ENCODE data around the gene GAP43.

GAP43 gene

DNA sequence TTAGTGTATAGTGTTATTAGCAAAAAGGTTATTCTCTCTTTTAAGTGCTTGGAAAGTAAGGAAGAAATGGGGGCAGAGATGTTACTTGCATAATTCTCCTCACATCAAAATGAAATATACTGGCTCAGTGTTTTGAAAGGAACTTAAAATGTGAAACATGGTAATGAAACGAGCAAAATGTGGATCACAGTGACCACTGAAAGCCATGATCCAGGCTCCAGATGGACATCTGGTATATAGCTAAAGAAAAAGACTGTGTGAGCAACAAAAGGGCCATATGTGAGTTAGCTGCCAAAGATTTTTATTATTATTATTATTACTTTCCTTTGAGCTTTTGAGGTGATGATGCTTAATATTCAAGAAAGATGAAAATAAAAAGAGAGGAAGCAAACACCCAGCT, 89.6 kb downstream of the GAP43 start:
- no peak overlapping the region for H3K9ac ChIP-seq (ENCODE audit: low read length)
- no peaks in the 10 kb centered on the region for H3K27me3 ChIP-seq (ENCODE audit: low read depth, low read length)
- H3K9me3 ChIP-seq (ENCODE audit: insufficient read depth, low read length), result no peaks in the 10 kb centered on the region
- H3K4me3 ChIP-seq (ENCODE audit: low read length), result no peak overlapping the region
- no peak for TF ChIP-seq EZH2phosphoT487 (IDR thresholded peaks at IDR 0.05; ENCODE audit: low read depth)
- TF ChIP-seq, protein P1, sequence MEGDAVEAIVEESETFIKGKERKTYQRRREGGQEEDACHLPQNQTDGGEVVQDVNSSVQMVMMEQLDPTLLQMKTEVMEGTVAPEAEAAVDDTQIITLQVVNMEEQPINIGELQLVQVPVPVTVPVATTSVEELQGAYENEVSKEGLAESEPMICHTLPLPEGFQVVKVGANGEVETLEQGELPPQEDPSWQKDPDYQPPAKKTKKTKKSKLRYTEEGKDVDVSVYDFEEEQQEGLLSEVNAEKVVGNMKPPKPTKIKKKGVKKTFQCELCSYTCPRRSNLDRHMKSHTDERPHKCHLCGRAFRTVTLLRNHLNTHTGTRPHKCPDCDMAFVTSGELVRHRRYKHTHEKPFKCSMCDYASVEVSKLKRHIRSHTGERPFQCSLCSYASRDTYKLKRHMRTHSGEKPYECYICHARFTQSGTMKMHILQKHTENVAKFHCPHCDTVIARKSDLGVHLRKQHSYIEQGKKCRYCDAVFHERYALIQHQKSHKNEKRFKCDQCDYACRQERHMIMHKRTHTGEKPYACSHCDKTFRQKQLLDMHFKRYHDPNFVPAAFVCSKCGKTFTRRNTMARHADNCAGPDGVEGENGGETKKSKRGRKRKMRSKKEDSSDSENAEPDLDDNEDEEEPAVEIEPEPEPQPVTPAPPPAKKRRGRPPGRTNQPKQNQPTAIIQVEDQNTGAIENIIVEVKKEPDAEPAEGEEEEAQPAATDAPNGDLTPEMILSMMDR (IDR thresholded peaks at IDR 0.05; ENCODE audit: low read depth, low read length), result no peak
- no peaks in the 10 kb centered on the region for H3K36me3 ChIP-seq (replicated peaks; ENCODE audit: low read depth, low read length)
- no peaks in the 10 kb centered on the region for H4K20me1 ChIP-seq (ENCODE audit: insufficient read depth, low read length)
- H3K27ac ChIP-seq (ENCODE audit: low read length), result no peak overlapping the region
- H3K4me2 ChIP-seq (ENCODE audit: low read length), result no peak overlapping the region
- H3K4me1 ChIP-seq (ENCODE audit: low read length), result peaks cover 20% of the 10 kb centered on the region
- no peak overlapping the region for H2AFZ ChIP-seq (ENCODE audit: low read depth, low read length)
- no peaks in the 10 kb centered on the region for H3K79me2 ChIP-seq (ENCODE audit: low read length)

DNA sequence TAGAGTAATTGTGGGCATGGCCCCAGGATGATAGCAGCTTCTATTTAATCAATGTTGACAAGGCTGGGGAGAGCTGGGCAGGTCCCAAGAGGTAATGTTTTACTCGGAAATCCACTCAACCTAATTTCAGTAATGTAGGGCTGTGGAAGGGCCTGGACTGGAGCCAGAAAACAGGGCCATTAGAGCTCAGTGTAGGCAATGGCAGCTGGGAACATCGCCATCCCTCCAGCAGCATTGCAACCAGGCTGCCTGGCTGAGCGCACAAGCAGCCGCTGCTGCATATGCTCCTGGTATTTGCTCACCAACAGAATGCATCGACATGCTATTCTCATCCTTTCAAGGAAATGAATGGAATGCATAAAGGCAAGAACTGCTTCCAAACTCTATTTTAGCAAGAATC, 90.0 kb downstream of the GAP43 start:
- H3K4me2 ChIP-seq (ENCODE audit: low read length), result no peak overlapping the region
- peaks cover 18% of the 10 kb centered on the region for H3K4me1 ChIP-seq (ENCODE audit: low read length)
- no peaks in the 10 kb centered on the region for H3K27me3 ChIP-seq (ENCODE audit: low read depth, low read length)
- no peak for TF ChIP-seq EZH2phosphoT487 (IDR thresholded peaks at IDR 0.05; ENCODE audit: low read depth)
- TF ChIP-seq, protein P1 (IDR thresholded peaks at IDR 0.05; ENCODE audit: low read depth, low read length), result no peak
- H3K9me3 ChIP-seq (ENCODE audit: insufficient read depth, low read length), result no peaks in the 10 kb centered on the region
- no peaks in the 10 kb centered on the region for H4K20me1 ChIP-seq (ENCODE audit: insufficient read depth, low read length)
- H3K36me3 ChIP-seq (replicated peaks; ENCODE audit: low read depth, low read length), result no peaks in the 10 kb centered on the region
- H3K9ac ChIP-seq (ENCODE audit: low read length), result no peak overlapping the region
- H2AFZ ChIP-seq (ENCODE audit: low read depth, low read length), result no peak overlapping the region
- H3K27ac ChIP-seq (ENCODE audit: low read length), result no peak overlapping the region
- no peak overlapping the region for H3K4me3 ChIP-seq (ENCODE audit: low read length)
- no peaks in the 10 kb centered on the region for H3K79me2 ChIP-seq (ENCODE audit: low read length)

DNA sequence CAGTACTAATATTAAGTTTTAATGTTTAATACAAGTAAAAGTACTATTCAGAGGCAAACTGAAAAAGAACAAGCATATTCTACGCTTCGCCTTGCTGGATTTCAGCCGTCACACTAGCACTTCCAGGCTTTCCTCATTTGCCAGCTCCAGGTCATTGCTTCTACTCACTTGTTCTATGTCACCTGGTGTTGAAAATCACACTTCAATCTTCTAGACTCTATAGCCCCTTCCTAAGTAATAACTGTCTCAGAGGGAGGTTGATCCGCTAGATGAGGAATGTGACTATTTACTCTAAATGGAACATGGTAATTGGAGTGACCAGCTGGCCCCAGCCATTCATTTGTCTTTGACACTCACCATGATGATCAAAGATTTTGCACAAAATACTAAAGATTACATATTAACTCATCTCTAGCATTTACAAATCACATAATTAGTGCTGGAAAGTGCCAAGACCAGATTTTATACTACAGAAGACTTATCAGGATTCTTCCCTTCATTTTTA, 92.0 kb downstream of the GAP43 start:
- Histone ChIP-seq H3K4me3 (ENCODE audit: low read length) (no peak overlapping the region), H3K9ac (ENCODE audit: low read length) (no peak overlapping the region), H3K9me3 (ENCODE audit: insufficient read depth, low read length) (no peaks in the 10 kb centered on the region), H3K4me2 (ENCODE audit: low read length) (no peak overlapping the region), H3K27me3 (ENCODE audit: low read depth, low read length) (no peaks in the 10 kb centered on the region), H3K27ac (ENCODE audit: low read length) (no peak overlapping the region), H2AFZ (ENCODE audit: low read depth, low read length) (no peak overlapping the region), H3K36me3 (replicated peaks; ENCODE audit: low read depth, low read length) (no peaks in the 10 kb centered on the region), H3K79me2 (ENCODE audit: low read length) (no peaks in the 10 kb centered on the region), H4K20me1 (ENCODE audit: insufficient read depth, low read length) (no peaks in the 10 kb centered on the region), H3K4me1 (ENCODE audit: low read length) (no peaks in the 10 kb centered on the region; the same call in 1 of the 2 replicates)
- no peak for TF ChIP-seq EZH2phosphoT487 (IDR thresholded peaks at IDR 0.05; ENCODE audit: low read depth)
- TF ChIP-seq, protein P1 (IDR thresholded peaks at IDR 0.05; ENCODE audit: low read depth, low read length), result no peak

DNA sequence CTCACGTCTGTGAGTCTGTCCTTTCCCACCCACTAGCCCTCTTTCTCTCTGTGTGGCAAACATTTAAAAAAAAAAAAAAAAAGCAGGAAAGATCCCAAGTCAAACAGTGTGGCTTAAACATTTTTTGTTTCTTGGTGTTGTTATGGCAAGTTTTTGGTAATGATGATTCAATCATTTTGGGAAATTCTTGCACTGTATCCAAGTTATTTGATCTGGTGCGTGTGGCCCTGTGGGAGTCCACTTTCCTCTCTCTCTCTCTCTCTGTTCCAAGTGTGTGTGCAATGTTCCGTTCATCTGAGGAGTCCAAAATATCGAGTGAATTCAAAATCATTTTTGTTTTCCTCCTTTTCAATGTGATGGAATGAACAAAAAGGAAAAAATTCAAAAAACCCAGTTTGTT, 97.7 kb downstream of the GAP43 start:
- Histone ChIP-seq H3K27ac (ENCODE audit: low read length) (no peak overlapping the region), H3K36me3 (replicated peaks; ENCODE audit: low read depth, low read length) (no peaks in the 10 kb centered on the region), H2AFZ (ENCODE audit: low read depth, low read length) (no peak overlapping the region), H3K4me2 (ENCODE audit: low read length) (no peak overlapping the region), H3K27me3 (ENCODE audit: low read depth, low read length) (no peaks in the 10 kb centered on the region), H3K79me2 (ENCODE audit: low read length) (no peaks in the 10 kb centered on the region), H3K9me3 (ENCODE audit: insufficient read depth, low read length) (no peaks in the 10 kb centered on the region), H3K4me1 (ENCODE audit: low read length) (no peaks in the 10 kb centered on the region), H4K20me1 (ENCODE audit: insufficient read depth, low read length) (no peaks in the 10 kb centered on the region), H3K4me3 (ENCODE audit: low read length) (no peak overlapping the region), H3K9ac (ENCODE audit: low read length) (no peak overlapping the region)
- TF ChIP-seq, protein P1 (IDR thresholded peaks at IDR 0.05; ENCODE audit: low read depth, low read length), result no peak
- no peak for TF ChIP-seq EZH2phosphoT487 (IDR thresholded peaks at IDR 0.05; ENCODE audit: low read depth)

Data from OCI-LY3 (cell line).